Measurements from ENCODE around the gene SPAG8.

Gene SPAG8

GRCh38 chr9:35771943-35772342 lies 40.1 kb downstream of the SPAG8 start:
- no peak for DNase-seq (ENCODE audit: low read depth)

GRCh38 chr9:35771534-35771933 lies 40.5 kb downstream of the SPAG8 start:
- DNase-seq (ENCODE audit: low read depth), result no peak

- no peak for DNase-seq (ENCODE audit: low read depth)
Measured at GRCh38 chr9:35771075-35771433, 41.0 kb downstream of the SPAG8 start.

GRCh38 chr9:35769763-35770162 lies 42.3 kb downstream of the SPAG8 start:
- DNase-seq (ENCODE audit: low read depth), result no peak

GRCh38 chr9:35767458-35767857 lies 44.6 kb downstream of the SPAG8 start:
- no peak for DNase-seq (ENCODE audit: low read depth)

GRCh38 chr9:35766997-35767396 lies 45.1 kb downstream of the SPAG8 start:
- DNase-seq (ENCODE audit: low read depth), result no peak

GRCh38 chr9:35763803-35764202 lies 48.3 kb downstream of the SPAG8 start:
- DNase-seq (ENCODE audit: low read depth), result no peak

GRCh38 chr9:35763181-35763580 lies 48.9 kb downstream of the SPAG8 start:
- DNase-seq (ENCODE audit: low read depth), result no peak

GRCh38 chr9:35760651-35761050 lies 51.4 kb downstream of the SPAG8 start:
- DNase-seq (ENCODE audit: low read depth), result no peak

GRCh38 chr9:35759795-35760194 lies 52.3 kb downstream of the SPAG8 start:
- DNase-seq (ENCODE audit: low read depth), result no peak

All from GM04504 (cell line).